HFFc6 (cell line): ENCODE results near the gene NBAS. TPM values are rescaled to one million over a fixed set of nuclear protein-coding genes. Genes with fewer than 3 reads are reported as not detected.

Source experiments
- DNase-seq: peaks from one replicate; pipeline ENCODE4 v3.0.0-alpha.2; 2018
- H3K27ac Mint-ChIP-seq: 2 replicates; pipeline ENCODE4 v1.8.0; 2020; ENCODE audit warnings: mild to moderate bottlenecking, mixed read lengths
- H3K27me3 Mint-ChIP-seq: 2 replicates; pipeline ENCODE4 v1.8.0; 2021; ENCODE audit warnings: mild to moderate bottlenecking, moderate library complexity, mixed read lengths; ENCODE audit not compliant: insufficient read depth
- H3K36me3 Mint-ChIP-seq: 2 replicates; pipeline ENCODE4 v1.8.0; 2021; ENCODE audit warnings: low read depth, mixed read lengths
- H3K4me1 Mint-ChIP-seq: 2 replicates; pipeline ENCODE4 v1.8.0; 2020; ENCODE audit warnings: low read depth, mixed read lengths
- H3K4me3 Mint-ChIP-seq: 2 replicates; pipeline ENCODE4 v1.8.0; 2020; ENCODE audit warnings: mild to moderate bottlenecking, moderate library complexity, mixed read lengths
- H3K9me3 Mint-ChIP-seq: 2 replicates; pipeline ENCODE4 v1.8.0; 2020; ENCODE audit warnings: mild to moderate bottlenecking, mixed read lengths
- total RNA-seq, 6 experiments: library from RNA; stranded (reverse); fragmentation: NEBNext Ultra II Directional; extraction: Animal tissue kit (Norgen Biotek cat#: 25700); gene quantifications; 2 replicates in 1 of 6; 3 replicates in 5 of 6; pipeline ENCODE4 v1.2.3, GENCODE V29; 2021
- TF ChIP-seq, protein P1 (sequence below): fragments of 200-600 bp; sonication (generic); IDR thresholded peaks from 2 replicates; pipeline ENCODE4 v1.5.0; 2021; ENCODE audit warnings: antibody characterized with exemption, mild to moderate bottlenecking

Gene NBAS
- total RNA-seq, 6 experiments from 2014 or later: 43.5 to 54.0 (median 52.2) TPM

DNA sequence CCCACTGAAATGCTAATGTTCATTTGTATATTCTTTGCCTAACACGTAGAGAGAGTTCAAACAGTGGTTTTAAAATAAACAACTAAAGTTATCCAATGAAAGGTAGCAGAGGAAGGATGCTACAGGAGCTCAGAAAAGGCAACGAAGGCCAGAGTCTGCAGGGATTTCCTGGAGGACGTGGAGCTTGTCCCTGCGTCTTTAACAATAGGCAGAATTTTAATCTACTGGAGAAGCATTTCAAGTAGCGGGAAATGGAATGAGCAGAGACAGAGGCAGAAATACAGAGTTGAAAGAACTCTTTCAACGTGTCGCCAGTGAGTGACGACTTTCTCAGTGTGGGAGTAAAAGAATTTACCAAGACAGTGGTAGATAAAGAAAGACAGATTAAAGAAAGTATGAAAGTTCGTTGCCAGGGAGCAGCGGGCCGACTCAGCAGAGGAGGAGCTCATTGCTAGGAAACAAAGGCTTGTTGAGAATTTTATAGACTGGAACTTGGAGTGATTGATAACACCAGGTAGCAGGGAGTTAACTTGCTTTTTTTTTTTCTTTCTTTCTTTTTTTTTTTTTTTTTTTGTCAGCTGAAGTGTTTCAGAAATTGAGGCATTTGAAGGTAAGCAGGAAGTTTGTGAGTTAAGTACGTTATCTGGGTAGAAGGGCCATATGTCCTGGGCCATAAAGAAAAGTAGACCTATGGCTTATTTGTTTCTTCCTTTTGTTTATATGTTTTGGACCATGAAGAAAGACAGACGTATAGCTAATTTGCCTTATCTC, 625 bp upstream of the NBAS start:
- peak overlapping the region; percentile 99 for H3K27ac Mint-ChIP-seq
- H3K9me3 Mint-ChIP-seq: no peaks in the 10 kb centered on the region
- TF ChIP-seq, protein P1, sequence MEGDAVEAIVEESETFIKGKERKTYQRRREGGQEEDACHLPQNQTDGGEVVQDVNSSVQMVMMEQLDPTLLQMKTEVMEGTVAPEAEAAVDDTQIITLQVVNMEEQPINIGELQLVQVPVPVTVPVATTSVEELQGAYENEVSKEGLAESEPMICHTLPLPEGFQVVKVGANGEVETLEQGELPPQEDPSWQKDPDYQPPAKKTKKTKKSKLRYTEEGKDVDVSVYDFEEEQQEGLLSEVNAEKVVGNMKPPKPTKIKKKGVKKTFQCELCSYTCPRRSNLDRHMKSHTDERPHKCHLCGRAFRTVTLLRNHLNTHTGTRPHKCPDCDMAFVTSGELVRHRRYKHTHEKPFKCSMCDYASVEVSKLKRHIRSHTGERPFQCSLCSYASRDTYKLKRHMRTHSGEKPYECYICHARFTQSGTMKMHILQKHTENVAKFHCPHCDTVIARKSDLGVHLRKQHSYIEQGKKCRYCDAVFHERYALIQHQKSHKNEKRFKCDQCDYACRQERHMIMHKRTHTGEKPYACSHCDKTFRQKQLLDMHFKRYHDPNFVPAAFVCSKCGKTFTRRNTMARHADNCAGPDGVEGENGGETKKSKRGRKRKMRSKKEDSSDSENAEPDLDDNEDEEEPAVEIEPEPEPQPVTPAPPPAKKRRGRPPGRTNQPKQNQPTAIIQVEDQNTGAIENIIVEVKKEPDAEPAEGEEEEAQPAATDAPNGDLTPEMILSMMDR: no peak
- no peaks in the 10 kb centered on the region for H3K36me3 Mint-ChIP-seq
- peaks cover 37% of the 10 kb centered on the region for H3K4me1 Mint-ChIP-seq
- peak; percentile 23 for DNase-seq
- H3K27me3 Mint-ChIP-seq: no peaks in the 10 kb centered on the region; the same call in 1 of the 2 replicates
- peak overlapping the region; percentile 96 for H3K4me3 Mint-ChIP-seq

GRCh38 chr2:15560140-15560987, 770 bp downstream of the NBAS start:
- H3K36me3 Mint-ChIP-seq: no peaks in the 10 kb centered on the region
- DNase-seq: peak; percentile 21
- H3K4me3 Mint-ChIP-seq: peak overlapping the region; percentile 96
- H3K9me3 Mint-ChIP-seq: no peaks in the 10 kb centered on the region
- H3K4me1 Mint-ChIP-seq: peaks cover 37% of the 10 kb centered on the region
- TF ChIP-seq, protein P1: no peak
- H3K27ac Mint-ChIP-seq: peak overlapping the region; percentile 99
- no peaks in the 10 kb centered on the region; the same call in 1 of the 2 replicates for H3K27me3 Mint-ChIP-seq

GRCh38 chr2:15559379-15560139, 1.6 kb downstream of the NBAS start:
- TF ChIP-seq, protein P1: no peak
- Mint-ChIP-seq H3K4me1 (peaks cover 37% of the 10 kb centered on the region), H3K36me3 (no peaks in the 10 kb centered on the region), H3K27ac (peak overlapping the region; percentile 99), H3K27me3 (no peaks in the 10 kb centered on the region; the same call in 1 of the 2 replicates), H3K4me3 (peak overlapping the region; percentile 96), H3K9me3 (no peaks in the 10 kb centered on the region)
- DNase-seq: no peak

DNA sequence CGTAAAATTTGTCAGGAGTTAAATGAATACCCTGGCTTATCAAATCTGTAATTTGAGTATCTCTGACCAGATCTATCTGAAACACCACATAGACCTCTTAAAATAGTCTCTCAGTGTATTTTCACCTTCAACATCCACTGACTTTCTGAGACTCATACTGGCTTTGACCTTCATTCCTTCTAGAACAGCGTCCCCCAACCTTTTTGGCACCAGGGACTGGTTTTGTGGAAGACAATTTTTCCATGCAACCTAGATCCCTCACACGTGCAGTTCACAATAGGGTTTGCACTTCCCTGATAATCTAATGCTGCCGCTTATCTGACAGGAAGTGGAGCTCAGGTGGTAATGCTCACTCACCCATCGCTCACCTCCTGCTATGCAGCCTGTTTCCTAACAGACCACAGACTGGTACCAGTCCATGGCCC, 3.2 kb downstream of the NBAS start:
- no peaks in the 10 kb centered on the region for H3K36me3 Mint-ChIP-seq
- H3K4me1 Mint-ChIP-seq: peaks cover 36% of the 10 kb centered on the region
- DNase-seq: no peak
- no peak overlapping the region for H3K4me3 Mint-ChIP-seq
- TF ChIP-seq, protein P1: no peak
- peak overlapping the region; percentile 14; the same call in 1 of the 2 replicates for H3K27ac Mint-ChIP-seq
- H3K27me3 Mint-ChIP-seq: no peaks in the 10 kb centered on the region; the same call in 1 of the 2 replicates
- H3K9me3 Mint-ChIP-seq: no peaks in the 10 kb centered on the region

DNA sequence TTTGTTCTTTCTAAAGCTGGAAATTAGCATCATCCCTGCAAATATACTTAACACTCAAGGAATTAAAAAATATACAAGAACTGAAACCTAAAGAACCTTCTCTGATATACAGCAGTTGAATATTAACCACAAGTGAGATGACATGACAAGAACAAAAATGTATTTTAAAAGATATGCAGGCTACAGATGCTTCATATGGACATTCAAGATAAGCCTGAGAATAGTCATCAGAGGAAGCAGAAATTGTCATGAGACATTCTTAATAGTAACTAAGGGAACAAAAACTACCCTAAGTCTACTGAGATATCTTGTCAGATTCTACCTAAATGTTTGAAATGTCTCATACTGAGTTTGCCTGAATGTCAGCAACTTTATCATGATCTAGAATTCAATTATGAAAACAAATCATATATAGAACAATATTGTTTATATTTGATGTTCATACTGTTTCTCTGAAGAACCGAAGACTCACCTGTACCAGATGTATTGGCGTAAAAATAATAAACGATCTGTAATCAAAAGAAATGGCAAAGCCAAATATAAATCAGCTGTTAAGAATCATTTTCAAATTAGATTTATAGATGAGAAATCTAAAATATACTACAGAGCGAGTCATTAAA, 4.7 kb downstream of the NBAS start:
- no peak overlapping the region for H3K27ac Mint-ChIP-seq
- H3K4me1 Mint-ChIP-seq: peaks cover 22% of the 10 kb centered on the region
- H3K4me3 Mint-ChIP-seq: no peak overlapping the region
- TF ChIP-seq, protein P1: no peak
- H3K27me3 Mint-ChIP-seq: no peaks in the 10 kb centered on the region; the same call in 1 of the 2 replicates
- no peak for DNase-seq
- H3K36me3 Mint-ChIP-seq: peaks cover 5% of the 10 kb centered on the region; the same call in 1 of the 2 replicates
- H3K9me3 Mint-ChIP-seq: no peaks in the 10 kb centered on the region
